Activated CD8-positive, alpha-beta memory T cell treated with anti-CD3 and anti-CD28 coated beads for 1 hour (primary cell): Measurements from ENCODE around the gene NPIPA7.
"Not testable (repeated sequence)": the region's sequence is repeated elsewhere in the genome, so short reads cannot be mapped to it uniquely, and the experiment has no call there.

Experiments
- DNase-seq, 2 donors: peaks; one replicate each; pipeline ENCODE4 v3.0.0-alpha.2; 2020; ENCODE audit warnings: low read depth in 1 of 2; ENCODE audit errors: extremely low read depth in 1 of 2

The NPIPA7 gene

GRCh38 chr16:16378840-16379239 is at the start of gene NPIPA7:
NPIPA7 (plus strand) TSS chr16:16379140; CDS start chr16:16379245, 105 bp downstream.
- not testable (repeated sequence) for DNase-seq

DNA sequence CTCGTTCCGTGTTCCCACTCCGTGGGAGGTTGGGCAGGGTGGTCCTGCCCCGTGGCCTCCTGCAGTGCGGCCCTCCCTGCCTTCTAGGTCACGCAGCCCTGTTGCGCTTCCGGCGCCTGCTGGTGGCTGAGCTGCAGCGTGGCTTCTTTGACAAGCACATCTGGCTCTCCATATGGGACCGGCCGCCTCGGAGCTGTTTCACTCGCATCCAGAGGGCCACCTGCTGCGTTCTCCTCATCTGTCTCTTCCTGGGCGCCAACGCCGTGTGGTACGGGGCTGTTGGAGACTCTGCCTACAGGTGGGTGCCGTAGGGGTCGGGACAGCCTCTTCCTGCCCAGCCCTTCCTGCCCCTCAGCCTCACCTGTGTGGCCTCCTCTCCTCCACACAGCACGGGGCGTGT is 47.5 kb upstream of the NPIPA7 start:
- not testable (repeated sequence) for DNase-seq

DNA sequence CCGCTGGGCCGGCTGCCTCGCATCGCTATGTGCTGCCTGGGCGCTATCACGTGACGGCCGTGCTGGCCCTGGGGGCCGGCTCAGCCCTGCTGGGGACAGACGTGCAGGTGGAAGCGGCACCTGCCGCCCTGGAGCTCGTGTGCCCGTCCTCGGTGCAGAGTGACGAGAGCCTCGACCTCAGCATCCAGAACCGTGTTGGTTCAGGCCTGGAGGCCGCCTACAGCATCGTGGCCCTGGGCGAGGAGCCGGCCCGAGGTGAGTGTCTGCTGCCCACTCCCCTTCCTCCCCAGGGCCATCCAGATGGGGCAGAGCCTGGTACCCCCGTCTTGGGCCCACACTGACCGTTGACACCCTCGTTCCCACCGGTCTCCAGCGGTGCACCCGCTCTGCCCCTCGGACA is 21.4 kb upstream of the NPIPA7 start:
- DNase-seq: not testable (repeated sequence)

- DNase-seq: not testable (repeated sequence)
These were observed 20.2 kb upstream of the NPIPA7 start for GRCh38 chr16:16358539-16359240.

- DNase-seq: not testable (repeated sequence)
These were observed 15.3 kb upstream of the NPIPA7 start for GRCh38 chr16:16363595-16363994.

DNA sequence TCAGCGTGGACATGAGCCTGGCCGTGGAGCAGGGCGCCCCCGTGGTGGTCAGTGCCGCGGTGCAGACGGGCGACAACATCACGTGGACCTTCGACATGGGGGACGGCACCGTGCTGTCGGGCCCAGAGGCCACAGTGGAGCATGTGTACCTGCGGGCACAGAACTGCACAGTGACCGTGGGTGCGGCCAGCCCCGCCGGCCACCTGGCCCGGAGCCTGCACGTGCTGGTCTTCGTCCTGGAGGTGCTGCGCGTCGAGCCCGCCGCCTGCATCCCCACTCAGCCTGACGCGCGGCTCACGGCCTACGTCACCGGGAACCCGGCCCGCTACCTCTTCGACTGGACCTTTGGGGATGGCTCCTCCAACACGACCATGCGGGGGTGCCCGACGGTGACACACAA is 14.8 kb upstream of the NPIPA7 start:
- not testable (repeated sequence) for DNase-seq

- DNase-seq: not testable (repeated sequence)
These were observed 14.2 kb upstream of the NPIPA7 start for GRCh38 chr16:16364701-16365100.

GRCh38 chr16:16365319-16365718 is 13.6 kb upstream of the NPIPA7 start:
- DNase-seq: not testable (repeated sequence)

- DNase-seq: not testable (repeated sequence)
These were observed 13.1 kb upstream of the NPIPA7 start for GRCh38 chr16:16365851-16366250.

GRCh38 chr16:16366552-16367284 is 12.2 kb upstream of the NPIPA7 start:
- DNase-seq: not testable (repeated sequence)

- DNase-seq: not testable (repeated sequence)
These were observed 11.7 kb upstream of the NPIPA7 start for GRCh38 chr16:16367285-16367628.

GRCh38 chr16:16369081-16369856 is 9.7 kb upstream of the NPIPA7 start:
- DNase-seq: not testable (repeated sequence)

DNA sequence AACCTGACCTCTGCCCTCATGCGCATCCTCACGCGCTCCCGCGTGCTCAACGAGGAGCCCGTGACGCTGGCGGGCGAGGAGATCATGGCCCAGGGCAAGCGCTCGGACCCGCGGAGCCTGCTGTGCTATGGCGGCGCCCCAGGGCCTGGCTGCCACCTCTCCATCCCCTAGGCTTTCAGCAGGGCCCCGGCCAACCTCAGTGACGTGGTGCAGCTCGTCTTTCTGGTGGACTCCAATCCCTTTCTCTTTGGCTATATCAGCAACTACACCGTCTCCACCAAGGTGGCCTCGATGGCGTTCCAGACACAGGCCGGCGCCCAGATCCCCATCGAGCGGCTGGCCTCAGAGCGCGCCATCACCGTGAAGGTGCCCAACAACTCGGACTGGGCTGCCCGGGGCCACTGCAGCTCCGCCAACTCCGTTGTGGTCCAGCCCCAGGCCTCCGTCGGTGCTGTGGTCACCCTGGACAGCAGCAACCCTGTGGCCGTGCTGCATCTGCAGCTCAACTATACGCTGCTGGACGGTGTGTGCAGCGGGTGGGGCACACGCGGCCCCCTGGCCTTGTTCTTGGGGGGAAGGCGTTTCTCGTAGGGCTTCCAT is 7.7 kb upstream of the NPIPA7 start:
- DNase-seq: not testable (repeated sequence)

DNA sequence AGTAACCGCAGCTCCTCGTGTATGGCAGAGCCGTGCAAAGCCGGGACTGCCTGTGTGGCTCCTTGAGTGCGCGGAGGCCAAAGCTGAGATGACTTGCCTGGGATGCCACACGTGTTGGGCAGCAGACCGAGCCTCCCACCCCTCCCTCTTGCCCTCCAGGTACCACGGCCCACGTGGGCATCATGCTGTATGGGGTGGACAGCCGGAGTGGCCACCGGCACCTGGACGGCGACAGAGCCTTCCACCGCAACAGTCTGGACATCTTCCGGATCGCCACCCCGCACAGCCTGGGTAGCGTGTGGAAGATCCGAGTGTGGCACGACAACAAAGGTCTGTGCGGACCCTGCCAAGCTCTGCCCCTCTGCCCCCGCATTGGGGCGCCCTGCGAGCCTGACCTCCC is 4.7 kb upstream of the NPIPA7 start:
- not testable (repeated sequence) for DNase-seq

GRCh38 chr16:16399685-16400084 is 20.7 kb downstream of the NPIPA7 start:
- not testable (repeated sequence) for DNase-seq

GRCh38 chr16:16402333-16402732 is 23.4 kb downstream of the NPIPA7 start:
- not testable (repeated sequence) for DNase-seq

DNA sequence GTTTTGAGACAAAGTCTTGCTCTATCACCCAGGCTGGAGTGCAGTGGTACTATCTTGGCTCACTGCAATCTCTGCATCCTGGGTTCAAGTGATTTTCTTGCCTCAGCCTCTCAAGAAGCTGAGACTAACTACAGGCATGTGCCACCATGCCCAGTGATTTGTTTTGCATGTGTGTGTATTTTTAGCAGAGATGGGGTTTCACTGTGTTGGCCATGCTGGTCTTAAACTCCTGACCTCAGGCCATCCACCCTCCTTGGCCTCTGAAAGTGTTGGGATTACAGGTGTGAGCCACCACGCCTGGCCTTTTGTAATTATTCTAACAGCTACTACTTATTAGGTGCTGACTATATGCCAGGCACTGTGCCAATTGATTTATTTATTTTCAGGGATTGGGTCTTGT is 25.3 kb downstream of the NPIPA7 start:
- DNase-seq: not testable (repeated sequence)

GRCh38 chr16:16405421-16405820 is 26.5 kb downstream of the NPIPA7 start:
- not testable (repeated sequence) for DNase-seq

DNA sequence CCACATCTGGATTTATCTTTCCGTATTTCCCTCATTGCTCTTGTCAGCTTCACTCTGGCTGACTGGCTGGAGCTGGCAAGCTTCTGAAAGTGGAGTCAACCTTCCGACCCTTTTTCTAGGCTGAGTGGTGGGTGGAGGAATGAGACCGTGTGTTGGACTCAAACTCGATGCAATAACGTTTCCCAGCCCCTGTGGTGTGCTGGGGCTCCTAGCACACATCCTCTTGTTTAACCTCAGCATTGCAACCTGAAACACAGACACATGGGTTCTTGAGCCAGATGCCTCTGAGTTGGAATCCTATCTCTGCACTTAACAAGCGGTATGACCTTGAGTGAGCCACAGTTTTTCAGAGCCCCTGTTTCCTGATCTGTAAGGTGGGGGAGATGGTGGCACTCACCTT is 29.5 kb downstream of the NPIPA7 start:
- not testable (repeated sequence) for DNase-seq

DNA sequence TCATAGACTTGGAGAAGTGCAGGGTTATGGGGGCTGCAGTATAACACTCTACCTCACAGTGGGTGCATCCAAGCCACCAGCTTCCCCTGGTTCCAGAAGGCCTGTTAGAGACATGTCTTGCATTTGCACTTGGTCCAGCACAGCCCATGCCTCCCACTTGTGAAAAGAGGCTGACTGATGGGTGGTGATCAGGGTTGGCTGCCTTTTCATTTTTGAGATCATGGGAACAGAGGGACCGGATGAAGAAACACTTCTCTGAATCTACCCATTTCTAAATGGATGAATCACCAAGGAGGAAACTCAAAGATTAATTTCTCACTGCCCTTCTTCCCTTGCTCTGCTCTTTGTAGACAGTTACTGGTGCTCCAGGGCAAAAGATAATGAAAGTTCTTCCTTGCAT is 34.8 kb downstream of the NPIPA7 start:
- not testable (repeated sequence) for DNase-seq

DNA sequence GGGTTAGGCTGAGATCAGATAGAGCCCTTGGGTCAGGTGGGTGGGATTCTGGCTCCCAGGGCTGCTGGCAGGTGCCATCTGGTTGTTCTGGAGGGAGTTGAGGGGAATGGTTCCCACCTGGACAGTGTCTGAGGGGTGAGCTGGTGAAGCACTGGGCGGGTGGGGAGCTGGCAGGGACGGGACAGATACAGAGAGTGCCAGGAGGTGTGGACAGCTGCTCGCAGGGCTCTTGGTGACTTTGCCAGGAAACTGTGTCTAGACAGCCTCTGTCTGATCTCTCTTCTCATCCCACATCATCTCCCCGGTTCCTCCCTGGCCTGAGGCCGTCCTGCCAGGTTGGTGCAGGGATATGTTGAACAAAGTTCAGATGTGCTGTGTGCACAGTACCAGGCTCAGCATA is 38.1 kb downstream of the NPIPA7 start:
- not testable (repeated sequence) for DNase-seq
